Colon (tissue), 2 donors: Measurements from ENCODE around the gene PEAK1.
"Not testable (repeated sequence)": the region's sequence is repeated elsewhere in the genome, so short reads cannot be mapped to it uniquely, and the experiment has no call there.

Experiments used
- FAIRE-seq: peaks from 2 replicates; lab custom pipeline; 2012; peaks lifted over from hg19 to GRCh38; lab: Jason Lieb, UNC
- donor health status: control.
- donor health status: control.

PEAK1 gene

DNA sequence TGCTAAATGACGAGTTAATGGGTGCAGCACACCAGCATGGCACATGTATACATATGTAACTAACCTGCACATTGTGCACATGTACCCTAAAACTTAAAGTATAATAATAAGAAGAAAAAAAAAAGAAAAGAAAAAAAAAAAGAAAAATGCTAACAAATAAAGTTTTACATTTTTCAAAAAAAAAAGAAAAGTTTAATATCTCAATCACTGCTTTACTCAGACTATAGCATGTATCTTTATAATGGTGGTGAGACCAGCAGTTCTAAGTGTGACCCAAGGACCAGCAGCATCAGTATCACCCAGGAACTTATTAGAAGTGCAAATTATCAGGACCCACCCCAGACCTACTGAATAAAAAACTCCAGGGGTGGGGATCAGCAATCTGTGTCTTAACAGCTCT is 243.8 kb downstream of the PEAK1 start:
- not testable (repeated sequence) for FAIRE-seq

- FAIRE-seq: no peak
These were observed 246.4 kb downstream of the PEAK1 start for GRCh38 chr15:77173487-77173886.

DNA sequence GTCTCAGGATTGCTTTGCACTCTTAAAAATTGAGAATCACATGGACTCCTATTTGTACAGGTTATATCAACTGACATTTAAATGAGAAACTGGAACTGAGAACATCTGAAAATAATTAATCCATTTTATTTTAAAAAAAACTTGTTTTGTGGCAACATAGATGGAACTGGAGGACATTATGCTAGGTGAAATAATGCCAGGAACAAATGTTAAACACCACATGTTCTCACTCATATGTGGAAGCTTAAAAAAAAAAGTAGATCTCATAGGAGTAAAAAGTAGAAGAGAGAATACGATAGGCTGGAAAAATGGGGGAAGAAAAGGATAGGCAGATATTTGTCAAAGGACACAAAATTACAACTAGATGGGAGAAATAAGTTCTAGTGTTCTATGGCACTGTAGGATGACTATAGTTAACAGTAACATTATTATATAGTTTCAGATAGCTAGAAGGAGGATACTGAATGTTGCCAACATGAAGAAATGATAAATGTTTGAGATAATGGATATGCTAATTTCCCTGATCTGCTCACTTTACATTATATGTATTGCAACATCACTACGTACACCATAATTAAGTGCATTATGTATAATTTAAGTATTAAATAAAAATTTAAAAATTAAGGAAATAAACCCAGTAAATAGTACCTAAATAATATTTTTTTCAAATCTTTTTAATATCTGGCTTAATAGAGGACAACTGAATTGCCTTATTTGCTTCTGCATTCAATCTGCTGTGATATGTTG is 248.5 kb downstream of the PEAK1 start:
- peak; percentile 28 for FAIRE-seq

- FAIRE-seq: no peak
These were observed 251.3 kb downstream of the PEAK1 start for GRCh38 chr15:77168616-77169015.

GRCh38 chr15:77168141-77168540 is 251.8 kb downstream of the PEAK1 start:
- FAIRE-seq: no peak

DNA sequence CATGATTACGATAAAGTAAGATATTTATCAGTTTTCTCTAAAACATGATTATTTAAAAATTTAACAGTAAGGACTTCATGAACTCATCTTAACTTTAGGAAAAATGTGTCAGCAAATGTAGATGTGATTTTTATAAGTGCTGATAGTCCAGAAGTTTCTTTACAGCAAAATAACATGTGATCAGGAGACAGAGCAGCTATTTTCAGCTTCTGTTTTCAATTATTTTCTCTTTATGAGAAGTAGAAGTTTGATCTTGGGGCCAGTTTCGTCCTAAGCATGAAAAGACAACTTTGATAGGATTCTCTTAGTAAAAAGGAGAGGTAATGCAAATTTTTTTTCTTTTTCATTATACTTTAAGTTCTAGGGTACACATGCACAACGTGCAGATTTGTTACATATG is 252.5 kb downstream of the PEAK1 start:
- no peak for FAIRE-seq

- FAIRE-seq: no peak
These were observed 256.0 kb downstream of the PEAK1 start for GRCh38 chr15:77163781-77164384.

DNA sequence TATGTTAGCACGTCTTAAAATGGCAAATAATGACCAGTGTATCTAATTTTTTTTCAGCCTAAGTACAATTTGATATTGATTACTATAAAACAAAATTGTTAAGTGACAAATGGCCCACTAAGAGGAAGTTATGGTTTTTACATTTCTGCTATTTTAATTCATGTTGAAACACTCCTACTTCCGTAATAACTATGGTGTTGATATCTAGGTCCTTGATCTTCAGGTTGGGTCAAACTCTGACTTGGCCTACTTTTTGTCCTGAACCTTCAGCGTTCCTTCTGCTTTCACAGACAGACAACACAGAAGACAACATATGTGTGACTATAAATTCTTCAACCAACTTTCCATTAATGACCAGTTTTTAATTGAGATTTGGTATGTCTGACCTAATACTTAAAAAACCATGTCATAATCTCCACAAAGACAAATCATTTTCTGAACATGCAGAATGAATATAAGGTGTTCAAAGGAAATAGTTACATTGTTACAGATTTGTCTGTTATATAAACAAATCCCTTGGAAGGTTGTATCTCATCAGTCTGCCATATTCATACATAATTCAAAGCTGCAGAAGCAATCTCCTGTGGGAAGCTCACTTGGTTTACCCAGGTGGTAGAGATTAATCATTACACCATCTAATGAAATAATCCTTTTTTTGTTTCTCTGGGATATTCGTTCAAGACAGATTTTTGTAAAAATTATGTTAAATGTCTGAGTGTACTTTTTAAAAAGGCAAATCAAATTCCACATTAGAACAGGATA is 256.9 kb downstream of the PEAK1 start:
- FAIRE-seq: no peak

GRCh38 chr15:77160562-77161478 is 259.1 kb downstream of the PEAK1 start:
- FAIRE-seq: no peak

DNA sequence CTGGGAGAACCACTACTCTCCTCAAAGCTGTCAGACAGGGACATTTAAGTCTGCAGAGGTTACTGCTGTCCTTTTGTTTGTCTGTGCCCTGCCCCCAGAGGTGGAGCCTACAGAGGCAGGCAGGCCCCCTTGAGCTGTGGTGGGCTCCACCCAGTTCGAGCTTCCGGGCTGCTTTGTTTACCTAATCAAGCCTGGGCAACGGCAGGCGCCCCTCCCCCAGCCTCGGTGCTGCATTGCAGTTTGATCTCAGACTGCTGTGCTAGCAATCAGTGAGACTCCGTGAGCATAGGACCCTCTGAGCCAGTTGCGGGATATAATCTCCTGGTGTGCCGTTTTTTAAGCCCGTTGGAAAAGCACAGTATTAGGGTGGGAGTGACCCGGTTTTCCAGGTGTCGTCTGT is 263.9 kb downstream of the PEAK1 start:
- FAIRE-seq: not testable (repeated sequence)

- no peak for FAIRE-seq
These were observed 271.7 kb downstream of the PEAK1 start for GRCh38 chr15:77148191-77148590.

DNA sequence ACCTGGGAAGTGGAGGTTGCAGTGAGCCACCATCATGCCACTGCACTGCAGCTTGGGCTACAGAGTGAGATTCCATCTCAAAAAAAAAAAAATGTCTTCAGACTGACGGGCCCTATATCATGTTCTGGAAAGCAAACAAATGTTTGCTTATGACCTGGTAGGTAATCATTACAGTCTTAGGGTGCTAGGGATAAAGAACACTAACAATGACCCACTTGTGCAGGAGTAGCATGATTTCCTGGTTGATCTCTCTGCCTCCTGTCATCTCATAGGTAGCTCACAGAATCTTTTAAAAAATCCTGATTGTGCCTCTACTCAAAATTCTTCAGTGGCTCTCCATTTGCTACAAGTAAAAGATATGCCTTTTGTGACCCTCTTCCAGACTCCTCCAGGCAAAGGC is 274.5 kb downstream of the PEAK1 start:
- no peak for FAIRE-seq

- FAIRE-seq: no peak
These were observed 275.3 kb downstream of the PEAK1 start for GRCh38 chr15:77144492-77145070.

GRCh38 chr15:77144026-77144425 is 275.9 kb downstream of the PEAK1 start:
- no peak for FAIRE-seq

GRCh38 chr15:77143616-77144015 is 276.3 kb downstream of the PEAK1 start:
- no peak for FAIRE-seq

DNA sequence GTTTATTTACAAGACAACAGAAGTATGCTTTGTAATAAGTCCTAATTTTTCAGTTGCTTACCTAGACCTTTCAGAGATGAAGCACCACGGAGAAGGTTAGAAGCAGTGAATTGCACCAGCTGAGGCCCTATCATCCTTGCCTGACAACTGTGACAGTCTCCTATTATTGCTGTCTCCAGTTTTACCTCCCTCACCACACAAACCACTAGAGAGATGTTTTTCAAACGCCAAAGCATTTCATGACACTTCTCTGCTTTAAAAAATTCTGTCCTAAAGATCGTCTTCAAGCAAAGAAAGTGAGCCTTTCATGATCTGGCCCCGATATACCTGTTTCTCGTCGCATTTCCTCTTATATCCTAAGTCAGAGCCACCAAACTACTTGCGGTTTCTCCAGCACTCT is 276.7 kb downstream of the PEAK1 start:
- FAIRE-seq: no peak

DNA sequence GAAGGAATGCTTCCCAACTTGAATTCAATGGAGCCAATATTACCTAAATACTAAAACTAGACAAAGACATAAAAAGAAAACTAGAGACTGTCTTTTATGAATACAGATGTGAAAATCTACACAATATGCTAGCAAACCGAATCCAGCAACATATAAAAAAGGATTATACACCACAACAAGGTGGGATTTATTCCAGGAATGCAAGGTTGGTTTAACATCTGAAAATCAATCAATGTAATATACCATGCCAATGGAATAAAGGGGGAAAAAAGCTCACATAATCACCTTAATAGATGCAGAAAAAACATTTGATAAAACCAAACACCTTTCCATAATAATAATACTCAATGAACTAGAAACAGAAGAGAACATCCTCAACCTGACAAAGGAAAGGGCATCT is 279.7 kb downstream of the PEAK1 start:
- FAIRE-seq: no peak

DNA sequence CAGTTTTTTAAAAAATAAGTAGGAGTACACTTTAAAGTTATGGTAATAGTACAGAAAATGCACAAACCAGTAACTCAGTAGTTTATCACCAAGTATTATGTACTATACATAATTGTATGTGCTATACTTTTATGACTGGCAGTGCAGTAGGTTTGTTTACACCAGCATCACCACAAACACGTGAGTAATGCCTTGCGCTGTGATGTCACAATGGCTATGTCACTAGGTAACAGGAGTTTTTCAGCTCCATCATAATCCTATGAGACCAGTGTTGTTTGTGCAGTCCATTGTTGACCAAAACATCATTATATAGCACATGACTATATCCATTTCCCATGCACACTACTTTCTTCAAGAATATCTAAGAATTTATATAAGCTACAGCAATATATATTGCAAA is 280.6 kb downstream of the PEAK1 start:
- FAIRE-seq: no peak

- FAIRE-seq: peak; percentile 80
These were observed 281.8 kb downstream of the PEAK1 start for GRCh38 chr15:77138167-77138522.

- no peak for FAIRE-seq
These were observed 284.7 kb downstream of the PEAK1 start for GRCh38 chr15:77135181-77135580.

DNA sequence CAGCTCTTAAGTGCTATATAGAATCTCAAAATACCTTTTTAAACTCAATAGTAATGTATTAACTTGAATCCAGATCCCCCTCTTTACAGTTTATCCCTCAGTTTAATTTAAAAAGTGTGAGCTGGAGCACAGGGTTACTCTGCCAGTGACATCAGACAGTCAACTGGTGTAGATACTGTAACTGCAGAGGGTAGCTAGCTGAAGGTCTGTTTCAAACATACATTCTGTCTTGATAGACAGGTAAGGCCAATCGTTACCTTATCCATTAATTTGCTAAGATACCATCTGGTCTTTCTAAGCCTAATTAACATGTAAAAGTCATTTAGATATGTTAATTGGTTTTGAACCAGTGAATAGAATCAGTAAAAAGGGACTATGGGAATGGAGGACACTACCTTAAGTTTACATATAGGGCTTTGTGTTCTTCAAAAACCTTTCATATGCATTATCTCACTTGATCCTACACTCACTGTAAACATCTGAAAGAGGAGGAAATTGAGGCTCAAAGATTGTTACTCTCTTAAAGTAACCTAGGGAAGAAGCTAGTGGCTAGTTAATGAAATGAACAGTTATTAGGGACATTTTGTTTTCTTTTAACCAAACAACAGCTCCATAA is 289.5 kb downstream of the PEAK1 start:
- FAIRE-seq: no peak
